ENCODE data around the gene TEKT5. TPM values are rescaled to one million over a fixed set of nuclear protein-coding genes. Genes with fewer than 3 reads are reported as not detected.

Gene TEKT5
- total RNA-seq, 6 experiments from 2014 or later = not detected

DNA sequence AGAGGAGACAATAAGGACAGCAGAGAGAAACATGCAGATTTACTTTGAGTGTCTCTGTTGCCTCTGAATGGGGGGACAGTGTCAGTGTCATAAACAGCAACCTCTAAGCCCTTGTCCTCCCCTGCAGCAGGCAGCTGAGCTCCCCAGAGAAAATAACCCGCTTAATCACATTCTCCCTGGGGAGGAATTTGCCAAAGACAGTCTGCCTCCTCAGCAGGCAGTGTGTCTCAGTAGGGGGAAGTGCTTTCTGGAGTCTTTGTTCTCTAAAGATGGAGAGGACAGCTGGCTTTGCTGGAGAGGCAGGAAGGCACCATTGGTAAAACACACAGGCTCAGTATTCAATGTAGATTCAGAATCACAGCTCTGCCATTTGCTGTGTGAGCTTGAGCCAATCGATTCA, 16.1 kb downstream of the TEKT5 start:
- TF ChIP-seq, protein P1, sequence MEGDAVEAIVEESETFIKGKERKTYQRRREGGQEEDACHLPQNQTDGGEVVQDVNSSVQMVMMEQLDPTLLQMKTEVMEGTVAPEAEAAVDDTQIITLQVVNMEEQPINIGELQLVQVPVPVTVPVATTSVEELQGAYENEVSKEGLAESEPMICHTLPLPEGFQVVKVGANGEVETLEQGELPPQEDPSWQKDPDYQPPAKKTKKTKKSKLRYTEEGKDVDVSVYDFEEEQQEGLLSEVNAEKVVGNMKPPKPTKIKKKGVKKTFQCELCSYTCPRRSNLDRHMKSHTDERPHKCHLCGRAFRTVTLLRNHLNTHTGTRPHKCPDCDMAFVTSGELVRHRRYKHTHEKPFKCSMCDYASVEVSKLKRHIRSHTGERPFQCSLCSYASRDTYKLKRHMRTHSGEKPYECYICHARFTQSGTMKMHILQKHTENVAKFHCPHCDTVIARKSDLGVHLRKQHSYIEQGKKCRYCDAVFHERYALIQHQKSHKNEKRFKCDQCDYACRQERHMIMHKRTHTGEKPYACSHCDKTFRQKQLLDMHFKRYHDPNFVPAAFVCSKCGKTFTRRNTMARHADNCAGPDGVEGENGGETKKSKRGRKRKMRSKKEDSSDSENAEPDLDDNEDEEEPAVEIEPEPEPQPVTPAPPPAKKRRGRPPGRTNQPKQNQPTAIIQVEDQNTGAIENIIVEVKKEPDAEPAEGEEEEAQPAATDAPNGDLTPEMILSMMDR (IDR thresholded peaks at IDR 0.05) = no peak
- DNase-seq = no peak
- H3K27me3 Mint-ChIP-seq (ENCODE audit: insufficient read depth) = peaks cover 39% of the 10 kb centered on the region

DNA sequence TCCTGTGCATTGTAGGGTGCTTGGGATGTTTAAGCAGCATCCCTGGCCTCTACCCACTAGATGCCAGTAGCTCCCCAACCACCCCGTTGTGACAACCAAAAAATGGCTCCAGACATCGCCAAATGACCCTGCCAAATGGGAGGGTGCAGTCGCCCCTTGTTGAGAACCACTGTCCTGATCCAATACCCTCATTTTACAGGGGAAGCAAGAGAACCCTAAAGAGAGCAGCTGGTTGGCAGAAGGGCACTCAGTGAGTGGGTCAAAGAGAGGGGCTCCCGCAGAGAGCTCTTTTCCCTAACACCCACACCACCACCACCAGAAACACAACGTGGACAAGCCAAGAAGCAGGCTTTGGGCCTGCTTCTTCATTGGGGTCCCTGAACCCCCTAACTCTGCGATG, 18.4 kb downstream of the TEKT5 start:
- Mint-ChIP-seq H3K27ac (no peak overlapping the region), H3K27me3 (ENCODE audit: insufficient read depth) (peaks cover 40% of the 10 kb centered on the region), H3K4me1 (ENCODE audit: low read depth) (no peaks in the 10 kb centered on the region), H3K36me3 (ENCODE audit: low read depth) (no peaks in the 10 kb centered on the region), H3K9me3 (no peaks in the 10 kb centered on the region), H3K4me3 (no peak overlapping the region)
- TF ChIP-seq, protein P1 (IDR thresholded peaks at IDR 0.05) = no peak
- no peak for DNase-seq

More for the DNA sequence above, 16.1 kb downstream of the TEKT5 start:
- H3K9me3 Mint-ChIP-seq = no peaks in the 10 kb centered on the region
- H3K27ac Mint-ChIP-seq = no peak overlapping the region
- no peaks in the 10 kb centered on the region for H3K4me1 Mint-ChIP-seq (ENCODE audit: low read depth)
- no peak overlapping the region for H3K4me3 Mint-ChIP-seq
- no peaks in the 10 kb centered on the region for H3K36me3 Mint-ChIP-seq (ENCODE audit: low read depth)

DNA sequence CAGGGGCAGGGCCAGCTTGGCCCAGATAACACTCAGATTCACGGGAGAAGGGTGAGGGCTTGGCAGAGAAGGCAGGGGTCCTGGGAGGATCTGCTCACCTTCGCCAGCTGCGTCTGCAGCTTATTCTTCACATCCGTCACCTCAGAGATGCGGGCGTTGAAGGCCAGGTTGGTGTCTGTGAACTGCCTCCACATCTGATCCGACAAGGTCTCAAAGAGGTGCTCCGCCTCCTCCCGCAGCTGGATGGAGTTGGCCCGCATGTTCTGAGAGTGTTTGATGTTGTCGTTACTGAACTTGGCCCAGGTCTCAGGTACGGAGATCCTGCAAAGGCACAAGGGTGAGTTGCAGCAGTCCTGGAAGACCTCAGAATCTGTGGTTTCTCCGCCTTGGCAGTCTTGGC, 18.9 kb downstream of the TEKT5 start:
- Mint-ChIP-seq H3K4me3 (no peak overlapping the region), H3K36me3 (ENCODE audit: low read depth) (no peaks in the 10 kb centered on the region), H3K9me3 (no peaks in the 10 kb centered on the region), H3K27ac (no peak overlapping the region), H3K4me1 (ENCODE audit: low read depth) (no peaks in the 10 kb centered on the region), H3K27me3 (ENCODE audit: insufficient read depth) (peaks cover 43% of the 10 kb centered on the region)
- no peak for DNase-seq
- TF ChIP-seq, protein P1 (IDR thresholded peaks at IDR 0.05) = no peak

DNA sequence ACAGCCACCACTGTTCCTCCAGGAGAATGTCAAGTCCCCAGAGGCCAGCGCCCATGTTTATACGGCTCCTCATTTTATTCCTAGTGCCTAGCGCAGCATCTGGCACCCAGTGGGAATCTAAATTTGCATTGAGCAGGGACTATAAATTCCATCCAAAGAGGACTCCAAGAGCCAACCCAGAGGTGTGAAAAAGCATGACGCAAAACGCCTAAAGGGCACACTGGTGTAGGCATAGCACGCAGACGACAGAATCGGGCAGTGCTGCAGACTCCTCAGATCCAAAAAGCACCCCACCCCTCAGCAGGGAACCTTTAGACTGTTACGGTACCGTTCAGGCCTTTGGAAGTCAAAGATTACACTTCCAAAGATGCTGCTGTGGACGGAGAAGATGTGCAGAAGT, 19.5 kb downstream of the TEKT5 start:
- TF ChIP-seq, protein P1 (IDR thresholded peaks at IDR 0.05) = no peak
- Mint-ChIP-seq H3K36me3 (ENCODE audit: low read depth) (no peaks in the 10 kb centered on the region), H3K27me3 (ENCODE audit: insufficient read depth) (peaks cover 43% of the 10 kb centered on the region), H3K4me1 (ENCODE audit: low read depth) (no peaks in the 10 kb centered on the region), H3K27ac (no peak overlapping the region), H3K9me3 (no peaks in the 10 kb centered on the region), H3K4me3 (no peak overlapping the region)
- DNase-seq = no peak

DNA sequence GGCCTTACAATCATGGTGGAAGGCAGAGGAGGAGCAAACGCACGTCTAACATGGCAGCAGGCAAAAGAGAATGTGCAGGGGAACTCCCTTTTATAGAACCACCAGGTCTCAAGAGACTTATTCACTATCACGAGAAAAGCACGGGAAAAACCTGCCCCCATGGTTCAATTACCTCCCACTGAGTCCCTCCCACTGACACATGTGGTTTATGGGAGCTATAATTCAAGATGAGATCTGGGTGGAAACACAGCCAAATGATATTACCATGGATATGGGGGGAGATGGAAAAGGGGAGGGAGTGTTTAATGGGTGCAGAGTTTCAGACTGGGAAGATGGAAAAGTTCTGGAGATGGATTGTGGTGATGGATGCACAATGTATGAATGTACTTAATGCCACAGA, 23.0 kb downstream of the TEKT5 start:
- Mint-ChIP-seq H3K27ac (no peak overlapping the region), H3K4me3 (no peak overlapping the region), H3K36me3 (ENCODE audit: low read depth) (no peaks in the 10 kb centered on the region), H3K4me1 (ENCODE audit: low read depth) (no peaks in the 10 kb centered on the region), H3K27me3 (ENCODE audit: insufficient read depth) (peaks cover 25% of the 10 kb centered on the region), H3K9me3 (no peaks in the 10 kb centered on the region)
- DNase-seq = no peak
- TF ChIP-seq, protein P1 (IDR thresholded peaks at IDR 0.05) = no peak

- Mint-ChIP-seq H3K4me1 (ENCODE audit: low read depth) (no peaks in the 10 kb centered on the region), H3K4me3 (no peak overlapping the region), H3K36me3 (ENCODE audit: low read depth) (no peaks in the 10 kb centered on the region), H3K27me3 (ENCODE audit: insufficient read depth) (peaks cover 15% of the 10 kb centered on the region), H3K27ac (no peak overlapping the region), H3K9me3 (no peaks in the 10 kb centered on the region)
- no peak for DNase-seq
- TF ChIP-seq, protein P1 (IDR thresholded peaks at IDR 0.05) = no peak
Observed at GRCh38 chr16:10669791-10670190, 24.9 kb downstream of the TEKT5 start.

Measured in HFFc6 (cell line).